AG10803 (cell line): Measurements from ENCODE around the gene EDIL3.

Source experiments
- DNase-seq: peaks from one replicate; pipeline ENCODE4 v3.0.0; 2010; ENCODE audit warnings: low read depth
- H3K4me3 ChIP-seq: 2 replicates; pipeline ENCODE4 v1.5.1; 2011; ENCODE audit warnings: mild to moderate bottlenecking, low read length, control low read depth
- CTCF ChIP-seq: conservative IDR thresholded peaks from 2 replicates; pipeline ENCODE4 v1.5.1; 2011; ENCODE audit warnings: mild to moderate bottlenecking, low read length, control low read depth, inconsistent platforms

Gene EDIL3

GRCh38 chr5:84118551-84118950 lies 266.1 kb downstream of the EDIL3 start:
- no peak for DNase-seq
- TF ChIP-seq CTCF: no peak
- H3K4me3 ChIP-seq: no peak overlapping the region

GRCh38 chr5:84115727-84116126 lies 269.0 kb downstream of the EDIL3 start:
- no peak for TF ChIP-seq CTCF
- H3K4me3 ChIP-seq: no peak overlapping the region
- no peak for DNase-seq

GRCh38 chr5:84113246-84114105 lies 271.2 kb downstream of the EDIL3 start:
- DNase-seq: no peak
- H3K4me3 ChIP-seq: no peak overlapping the region
- TF ChIP-seq CTCF: no peak

GRCh38 chr5:84092738-84093137 lies 291.9 kb downstream of the EDIL3 start:
- no peak overlapping the region for H3K4me3 ChIP-seq
- DNase-seq: no peak
- TF ChIP-seq CTCF: no peak

GRCh38 chr5:84091127-84091799 lies 293.4 kb downstream of the EDIL3 start:
- DNase-seq: no peak
- H3K4me3 ChIP-seq: no peak overlapping the region
- TF ChIP-seq CTCF: no peak

- peak; percentile 23 for DNase-seq
- no peak overlapping the region for H3K4me3 ChIP-seq
- peak; percentile 42 for TF ChIP-seq CTCF
Observed at GRCh38 chr5:84088996-84089395, 295.7 kb downstream of the EDIL3 start.

GRCh38 chr5:84086511-84086910 lies 298.2 kb downstream of the EDIL3 start:
- no peak for DNase-seq
- no peak overlapping the region for H3K4me3 ChIP-seq
- no peak for TF ChIP-seq CTCF
